ENCODE measurements around the gene SDK1.

- TF ChIP-seq CTCF (conservative IDR thresholded peaks at IDR 0.05; ENCODE audit: low read length), result no peak
- no peak for TF ChIP-seq EZH2phosphoT487 (IDR thresholded peaks at IDR 0.05; ENCODE audit: borderline replicate concordance, low read depth, low read length)
Observed at GRCh38 chr7:4198301-4198700, 897.2 kb downstream of the SDK1 start.

All from OCI-LY7 (cell line).